ENCODE measurements around the gene MLXIP. TPM values are rescaled to one million over a fixed set of nuclear protein-coding genes. Genes with fewer than 3 reads are reported as not detected.
"Not testable (repeated sequence)": the region's sequence is repeated elsewhere in the genome, so short reads cannot be mapped to it uniquely, and the experiment has no call there.

The MLXIP gene
- total RNA-seq, 2 donors from 2014 or later: 28.4 to 48.6 TPM

DNA sequence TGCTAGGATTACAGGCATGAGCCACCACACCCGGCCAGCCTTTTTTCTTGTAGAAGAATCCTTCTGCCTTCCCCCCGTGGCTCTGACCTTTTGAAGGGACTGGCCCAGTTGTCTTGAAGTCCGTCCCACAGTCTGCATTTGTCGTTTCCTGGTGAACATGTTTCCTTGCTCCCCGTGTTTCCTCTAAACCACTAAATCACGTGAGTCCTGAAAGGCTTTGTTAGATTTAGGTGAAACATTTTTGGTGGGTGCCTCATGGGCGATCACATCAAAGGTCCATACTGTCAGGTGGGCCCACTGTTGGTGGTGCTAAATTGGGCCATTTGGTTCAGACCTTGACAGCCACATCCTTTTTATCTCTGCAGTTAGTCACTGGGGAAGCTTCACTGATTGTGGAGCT lies 26.3 kb downstream of the MLXIP start:
- DNase-seq (ENCODE audit: low spot score): no peak
- H3K4me1 Mint-ChIP-seq (ENCODE audit: low read depth in 2 of 2): peaks cover 32 to 63% of the 10 kb centered on the region in 2 donors

DNA sequence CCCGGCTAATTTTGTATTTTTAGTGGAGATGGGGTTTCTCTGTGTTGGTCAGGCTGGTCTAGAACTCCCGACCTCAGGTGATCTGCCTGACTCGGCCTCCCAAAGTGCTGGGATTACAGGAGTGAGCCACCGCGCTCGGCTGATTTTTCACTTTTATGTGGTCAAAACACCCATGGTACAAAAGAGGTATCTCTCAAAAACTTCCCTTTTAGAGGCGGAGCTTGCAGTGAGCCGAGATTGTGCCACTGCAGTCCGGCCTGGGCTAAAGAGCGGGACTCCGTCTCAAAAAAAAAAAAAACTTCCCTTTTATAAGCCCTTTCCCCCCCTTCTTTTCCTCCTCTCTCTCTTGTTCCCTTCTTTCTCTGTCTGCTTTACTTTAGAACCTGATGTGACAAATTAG lies 26.9 kb downstream of the MLXIP start:
- H3K27me3 Mint-ChIP-seq; H3K9me3 Mint-ChIP-seq; H3K27ac Mint-ChIP-seq; H3K36me3 Mint-ChIP-seq; ATAC-seq; DNase-seq (ENCODE audit: low spot score): not testable (repeated sequence)
- Mint-ChIP-seq H3K4me3 (peak overlapping the region; percentile 20), H3K4me1 (ENCODE audit: low read depth in 2 of 2) (peaks cover 27 to 60% of the 10 kb centered on the region in 2 donors)

More for the DNA sequence above, 26.3 kb downstream of the MLXIP start:
- H3K9me3 Mint-ChIP-seq: no peaks in the 10 kb centered on the region
- peak overlapping the region; percentile 48 for H3K4me3 Mint-ChIP-seq
- no peak for ATAC-seq
- H3K27ac Mint-ChIP-seq: peak overlapping the region in 1 of 2 donors; percentile 62
- no peaks in the 10 kb centered on the region for H3K27me3 Mint-ChIP-seq
- no peaks in the 10 kb centered on the region for H3K36me3 Mint-ChIP-seq

GRCh38 chr12:122106843-122107242 lies 28.3 kb downstream of the MLXIP start:
- H3K9me3 Mint-ChIP-seq: no peaks in the 10 kb centered on the region
- H3K36me3 Mint-ChIP-seq: no peaks in the 10 kb centered on the region
- DNase-seq (ENCODE audit: low spot score) (no peak), ATAC-seq (no peak)
- peaks cover 29 to 55% of the 10 kb centered on the region in 2 donors for H3K4me1 Mint-ChIP-seq (ENCODE audit: low read depth in 2 of 2)
- H3K27ac Mint-ChIP-seq: peak overlapping the region in 1 of 2 donors; percentile 37
- no peaks in the 10 kb centered on the region for H3K27me3 Mint-ChIP-seq
- H3K4me3 Mint-ChIP-seq: no peak overlapping the region

GRCh38 chr12:122107261-122107660 lies 28.7 kb downstream of the MLXIP start:
- H3K36me3 Mint-ChIP-seq: no peaks in the 10 kb centered on the region
- no peak for ATAC-seq

DNA sequence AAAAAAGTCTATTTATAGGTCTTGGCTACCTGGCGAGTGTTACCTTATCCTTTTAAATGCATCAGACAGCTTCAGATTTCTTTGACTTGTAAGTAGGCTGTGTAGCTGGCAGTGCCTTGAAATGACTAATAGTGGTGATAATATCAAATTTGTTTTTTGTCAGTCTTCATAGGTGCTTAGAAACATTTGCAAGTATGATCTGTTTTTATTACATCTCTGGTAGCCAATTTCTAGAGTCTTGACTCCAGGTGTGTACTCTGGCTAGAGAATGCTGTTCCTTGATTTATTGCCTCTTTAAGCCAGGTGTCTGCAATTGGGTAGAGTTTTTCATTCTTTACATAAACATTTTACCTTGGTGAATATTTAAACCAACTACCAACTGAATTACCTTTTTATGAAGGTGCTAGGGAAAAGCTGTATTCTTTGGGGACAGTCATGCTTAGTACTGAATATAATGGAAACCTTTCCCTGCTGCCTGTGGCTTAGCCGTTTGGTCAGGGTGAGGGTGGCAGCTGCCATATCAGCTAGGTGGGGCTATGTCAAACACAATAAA lies 32.6 kb downstream of the MLXIP start:
- Mint-ChIP-seq H3K4me1 (ENCODE audit: low read depth in 2 of 2) (peaks cover 18 to 36% of the 10 kb centered on the region in 2 donors), H3K27me3 (no peaks in the 10 kb centered on the region), H3K27ac (no peak overlapping the region), H3K4me3 (no peak overlapping the region), H3K9me3 (no peaks in the 10 kb centered on the region), H3K36me3 (no peaks in the 10 kb centered on the region)
- no peak for ATAC-seq
- DNase-seq (ENCODE audit: low spot score): no peak

More at GRCh38 chr12:122107261-122107660, 28.7 kb downstream of the MLXIP start:
- Mint-ChIP-seq H3K4me1 (ENCODE audit: low read depth in 2 of 2) (peaks cover 31 to 58% of the 10 kb centered on the region in 2 donors), H3K9me3 (no peaks in the 10 kb centered on the region), H3K27ac (peak overlapping the region in 1 of 2 donors; percentile 37), H3K27me3 (no peaks in the 10 kb centered on the region), H3K4me3 (no peak overlapping the region)
- no peak for DNase-seq (ENCODE audit: low spot score)

DNA sequence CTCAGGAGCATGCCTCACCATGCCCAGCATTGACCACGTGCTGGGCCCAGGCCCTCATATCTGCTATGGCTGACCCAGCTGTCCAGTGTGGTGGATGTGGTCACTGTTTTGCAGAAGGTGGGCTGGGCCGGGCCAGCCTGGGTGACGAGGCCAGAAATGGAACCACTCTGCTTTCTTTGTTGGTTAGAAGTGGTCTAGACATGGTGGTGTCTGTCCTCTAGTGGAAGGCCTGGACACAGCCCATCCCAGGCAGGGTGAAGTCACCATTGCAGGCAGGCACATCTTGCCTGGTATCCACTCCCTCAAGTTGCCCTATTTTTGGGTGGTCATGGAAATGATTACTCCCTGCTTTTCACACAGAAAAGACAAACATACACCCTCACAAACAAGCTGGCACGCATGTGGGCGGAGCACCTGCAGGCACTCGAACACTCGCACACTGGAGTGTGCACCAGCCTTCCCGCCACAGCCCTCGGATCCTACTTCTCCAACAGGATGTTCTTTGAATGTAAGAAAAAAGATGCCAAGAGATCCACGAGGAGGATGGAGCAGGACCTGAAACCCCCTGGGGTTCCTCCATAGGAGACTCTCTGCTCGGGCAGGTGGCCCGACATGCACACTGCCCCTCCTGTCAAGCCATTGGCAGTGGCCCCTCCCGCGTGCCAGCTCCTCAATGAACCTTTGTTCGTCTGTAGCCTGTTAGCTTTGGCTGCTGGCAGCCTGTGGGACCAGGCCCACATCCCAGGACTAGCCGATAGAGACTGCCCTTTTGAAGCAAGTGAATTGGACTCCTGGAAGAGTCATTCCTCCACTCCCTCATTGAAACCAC lies 38.4 kb downstream of the MLXIP start:
- Mint-ChIP-seq H3K27me3 (no peaks in the 10 kb centered on the region), H3K9me3 (no peaks in the 10 kb centered on the region), H3K4me3 (no peak overlapping the region), H3K27ac (no peak overlapping the region), H3K36me3 (no peaks in the 10 kb centered on the region), H3K4me1 (ENCODE audit: low read depth in 2 of 2) (peaks cover 8 to 9% of the 10 kb centered on the region in 2 donors)
- DNase-seq (ENCODE audit: low spot score) (no peak), ATAC-seq (peak in 1 of 2 donors; percentile 49)

GRCh38 chr12:122117979-122118378 lies 39.4 kb downstream of the MLXIP start:
- Mint-ChIP-seq H3K27ac (no peak overlapping the region), H3K9me3 (no peaks in the 10 kb centered on the region), H3K4me3 (no peak overlapping the region), H3K36me3 (no peaks in the 10 kb centered on the region), H3K27me3 (no peaks in the 10 kb centered on the region), H3K4me1 (ENCODE audit: low read depth in 2 of 2) (peaks cover 7 to 9% of the 10 kb centered on the region in 2 donors)
- ATAC-seq (no peak), DNase-seq (ENCODE audit: low spot score) (no peak)

DNA sequence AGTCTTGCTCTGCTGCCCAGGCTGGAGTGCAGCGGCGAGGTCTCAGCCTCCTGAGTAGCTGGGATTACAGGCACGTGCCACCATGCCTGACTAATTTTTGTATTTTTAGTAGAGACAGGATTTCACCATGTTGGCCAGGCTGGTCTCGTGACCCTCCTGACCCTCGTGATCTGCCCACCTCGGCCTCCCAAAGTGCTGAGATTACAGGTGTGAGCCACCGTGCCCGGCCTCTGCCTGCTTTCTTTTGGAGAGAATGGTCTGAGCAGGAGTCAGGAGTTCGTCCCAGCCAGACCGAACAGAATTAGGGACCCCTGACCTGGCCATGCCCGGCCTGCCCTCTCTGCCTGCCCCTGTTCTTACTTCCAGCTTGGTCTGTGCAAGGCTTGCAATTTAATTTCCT lies 42.8 kb downstream of the MLXIP start:
- not testable (repeated sequence) for H3K27me3 Mint-ChIP-seq

GRCh38 chr12:122121745-122122144 lies 43.2 kb downstream of the MLXIP start:
- H3K27me3 Mint-ChIP-seq: no peaks in the 10 kb centered on the region
- H3K4me3 Mint-ChIP-seq: no peak overlapping the region
- H3K4me1 Mint-ChIP-seq (ENCODE audit: low read depth in 2 of 2): peaks cover 21 to 29% of the 10 kb centered on the region in 2 donors
- ATAC-seq: no peak
- no peaks in the 10 kb centered on the region for H3K9me3 Mint-ChIP-seq
- no peak overlapping the region for H3K27ac Mint-ChIP-seq
- no peak for DNase-seq (ENCODE audit: low spot score)
- no peaks in the 10 kb centered on the region for H3K36me3 Mint-ChIP-seq

More for the DNA sequence above, 42.8 kb downstream of the MLXIP start:
- ATAC-seq; DNase-seq (ENCODE audit: low spot score); H3K36me3 Mint-ChIP-seq; H3K27ac Mint-ChIP-seq; H3K4me3 Mint-ChIP-seq; H3K9me3 Mint-ChIP-seq: not testable (repeated sequence)
- H3K4me1 Mint-ChIP-seq (ENCODE audit: low read depth in 2 of 2): peaks cover 21 to 29% of the 10 kb centered on the region in 2 donors

GRCh38 chr12:122123051-122123760 lies 44.6 kb downstream of the MLXIP start:
- no peaks in the 10 kb centered on the region for H3K9me3 Mint-ChIP-seq
- DNase-seq (ENCODE audit: low spot score) (peak; percentile 75), ATAC-seq (peak; percentile 24 to 47)
- H3K36me3 Mint-ChIP-seq: no peaks in the 10 kb centered on the region
- H3K4me1 Mint-ChIP-seq (ENCODE audit: low read depth in 2 of 2): peaks cover 21 to 29% of the 10 kb centered on the region in 2 donors
- H3K27ac Mint-ChIP-seq: peak overlapping the region in 1 of 2 donors; percentile 3
- no peak overlapping the region for H3K4me3 Mint-ChIP-seq
- H3K27me3 Mint-ChIP-seq: no peaks in the 10 kb centered on the region

DNA sequence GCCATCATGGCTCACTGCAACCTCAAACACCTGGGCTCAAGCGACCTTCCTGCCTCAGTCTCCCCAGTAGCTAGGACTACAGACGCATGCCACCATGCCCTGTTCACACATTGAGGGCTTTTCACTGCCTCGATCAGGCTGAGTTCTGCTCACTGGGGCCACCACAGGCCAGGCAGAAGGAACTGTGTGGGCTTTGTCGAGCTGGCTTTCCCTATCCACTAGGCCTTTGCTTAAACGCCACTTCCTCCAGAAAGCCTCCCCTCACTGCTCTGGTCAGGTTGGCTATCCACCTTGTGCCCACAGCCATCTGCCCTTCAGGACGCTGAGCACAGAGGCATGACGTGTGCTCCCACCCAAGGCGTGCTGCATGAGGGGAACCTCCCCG lies 45.2 kb downstream of the MLXIP start:
- Mint-ChIP-seq H3K4me3 (no peak overlapping the region), H3K4me1 (ENCODE audit: low read depth in 2 of 2) (peaks cover 21 to 29% of the 10 kb centered on the region in 2 donors), H3K36me3 (no peaks in the 10 kb centered on the region), H3K27me3 (no peaks in the 10 kb centered on the region), H3K9me3 (no peaks in the 10 kb centered on the region), H3K27ac (peak overlapping the region in 1 of 2 donors; percentile 3)
- ATAC-seq (no peak), DNase-seq (ENCODE audit: low spot score) (no peak)

DNA sequence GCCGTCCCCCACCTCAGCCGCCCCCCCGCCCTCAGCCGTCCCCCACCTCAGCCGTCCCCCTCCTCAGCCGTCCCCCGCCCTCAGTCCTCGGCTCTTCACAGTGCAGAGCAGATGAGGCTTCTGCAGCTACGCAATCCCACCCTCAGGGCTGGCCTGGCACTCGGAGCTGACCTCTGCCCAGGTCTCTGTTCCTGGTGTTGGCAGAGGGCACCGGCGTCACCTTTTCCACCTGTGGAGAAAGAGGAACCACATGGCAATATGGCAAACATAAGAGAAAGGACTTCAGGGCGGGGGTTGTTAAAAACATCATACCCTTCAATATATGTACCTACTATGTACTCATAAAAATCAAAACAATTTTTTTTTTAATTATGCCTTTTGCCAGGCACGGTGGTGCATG lies 45.8 kb downstream of the MLXIP start:
- Mint-ChIP-seq H3K36me3 (no peaks in the 10 kb centered on the region), H3K27me3 (no peaks in the 10 kb centered on the region), H3K27ac (no peak overlapping the region), H3K4me1 (ENCODE audit: low read depth in 2 of 2) (peaks cover 21 to 29% of the 10 kb centered on the region in 2 donors), H3K9me3 (no peaks in the 10 kb centered on the region), H3K4me3 (no peak overlapping the region)
- DNase-seq (ENCODE audit: low spot score) (no peak), ATAC-seq (no peak)

GRCh38 chr12:122125452-122126341 lies 47.1 kb downstream of the MLXIP start:
- DNase-seq (ENCODE audit: low spot score) (no peak), ATAC-seq (peak; percentile 43 to 72)
- no peaks in the 10 kb centered on the region for H3K9me3 Mint-ChIP-seq
- no peak overlapping the region for H3K4me3 Mint-ChIP-seq
- peak overlapping the region in 1 of 2 donors; percentile 81 for H3K27ac Mint-ChIP-seq
- H3K27me3 Mint-ChIP-seq: no peaks in the 10 kb centered on the region
- peaks cover 21 to 25% of the 10 kb centered on the region in 2 donors for H3K4me1 Mint-ChIP-seq (ENCODE audit: low read depth in 2 of 2)
- H3K36me3 Mint-ChIP-seq: no peaks in the 10 kb centered on the region
